HG02763 (cell line): ENCODE measurements around the gene RGPD3.
"Not testable (repeated sequence)": the region's sequence is repeated elsewhere in the genome, so short reads cannot be mapped to it uniquely, and the experiment has no call there.

Source experiments
- ATAC-seq: cut with Tn5 transposase; IDR thresholded peaks from one replicate; pipeline ENCODE4 v1.9.1; 2021; ENCODE audit warnings: mild to moderate bottlenecking, moderate library complexity; ENCODE audit not compliant: unreplicated experiment

RGPD3 gene

GRCh38 chr2:106486551-106487385, 18.6 kb upstream of the RGPD3 start, which contains the start of gene CD8B2:
TSS of gene CD8B2 (plus strand) at chr2:106487364. CDS start at chr2:106487427, 63 bp downstream.
- not testable (repeated sequence) for ATAC-seq

- ATAC-seq: not testable (repeated sequence)
These were observed 11.3 kb upstream of the RGPD3 start for GRCh38 chr2:106479563-106479962.

GRCh38 chr2:106477647-106478046, 9.4 kb upstream of the RGPD3 start:
- ATAC-seq: not testable (repeated sequence)

- not testable (repeated sequence) for ATAC-seq
These were observed 2.4 kb upstream of the RGPD3 start for GRCh38 chr2:106470658-106471057.

GRCh38 chr2:106467516-106467915, 697 bp downstream of the RGPD3 start:
- ATAC-seq: not testable (repeated sequence)

GRCh38 chr2:106461882-106462281, 6.3 kb downstream of the RGPD3 start:
- not testable (repeated sequence) for ATAC-seq

- ATAC-seq: not testable (repeated sequence)
These were observed 77.5 kb downstream of the RGPD3 start for GRCh38 chr2:106390680-106391079.

GRCh38 chr2:106388814-106389410, 79.3 kb downstream of the RGPD3 start:
- ATAC-seq: not testable (repeated sequence)

GRCh38 chr2:106384548-106384947, 83.7 kb downstream of the RGPD3 start:
- not testable (repeated sequence) for ATAC-seq

GRCh38 chr2:106381867-106382266, 86.3 kb downstream of the RGPD3 start:
- ATAC-seq: not testable (repeated sequence)

GRCh38 chr2:106379567-106379966, 88.6 kb downstream of the RGPD3 start:
- not testable (repeated sequence) for ATAC-seq

GRCh38 chr2:106369182-106369581, 99.0 kb downstream of the RGPD3 start:
- ATAC-seq: not testable (repeated sequence)

- no peak for ATAC-seq
These were observed 101.9 kb downstream of the RGPD3 start for GRCh38 chr2:106366204-106366885.

GRCh38 chr2:106363791-106364190, 104.4 kb downstream of the RGPD3 start:
- ATAC-seq: no peak

- no peak for ATAC-seq
These were observed 105.4 kb downstream of the RGPD3 start for GRCh38 chr2:106362789-106363188.

GRCh38 chr2:106359512-106359911, 108.7 kb downstream of the RGPD3 start:
- ATAC-seq: no peak

GRCh38 chr2:106358521-106358920, 109.7 kb downstream of the RGPD3 start:
- no peak for ATAC-seq

- peak; percentile 94 for ATAC-seq
These were observed 110.1 kb downstream of the RGPD3 start for GRCh38 chr2:106358081-106358480.

GRCh38 chr2:106356291-106356690, 111.9 kb downstream of the RGPD3 start:
- ATAC-seq: no peak

GRCh38 chr2:106353676-106354075, 114.5 kb downstream of the RGPD3 start:
- ATAC-seq: no peak

GRCh38 chr2:106350980-106351379, 117.2 kb downstream of the RGPD3 start:
- no peak for ATAC-seq
